ENCODE measurements around the gene ANKRD44.

Gene ANKRD44

DNA sequence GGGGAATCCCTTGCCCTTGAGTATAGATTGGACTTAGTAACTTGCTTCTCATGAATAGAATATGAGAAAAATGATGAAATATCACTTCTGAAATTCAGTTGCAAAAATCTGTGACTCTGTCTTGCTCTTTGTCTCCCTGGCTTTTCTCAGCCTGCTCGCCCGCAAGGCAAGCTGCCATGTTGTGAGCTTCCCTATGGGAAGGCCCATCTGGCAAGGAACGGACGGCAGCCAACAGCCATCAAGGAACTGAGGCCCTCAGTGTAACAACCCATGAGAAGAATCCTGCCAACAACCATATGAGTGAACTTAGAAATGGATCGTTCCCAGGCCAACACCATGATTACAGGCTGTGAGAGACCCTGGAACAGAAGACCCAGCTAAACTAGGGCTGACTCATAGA lies 325.7 kb downstream of the ANKRD44 start:
- no peak for TF ChIP-seq CTCF (IDR thresholded peaks at IDR 0.05; ENCODE audit: low read depth, low read length, missing control alignments)
- no peaks in the 10 kb centered on the region for H3K36me3 ChIP-seq (replicated peaks)
- no peak overlapping the region for H3K27ac ChIP-seq
- no peak for DNase-seq
- H3K4me3 ChIP-seq (ENCODE audit: low read depth, low read length): no peak overlapping the region
- in situ Hi-C loops (cut with HindIII; ENCODE audit: low pct_ligation_motif_present, low sequenced_read_pairs): no loop called here
- H3K27me3 ChIP-seq (replicated peaks): no peaks in the 10 kb centered on the region

GRCh38 chr2:196983934-196984333 lies 326.6 kb downstream of the ANKRD44 start:
- DNase-seq: no peak
- H3K27ac ChIP-seq: no peak overlapping the region
- no peak for TF ChIP-seq CTCF (IDR thresholded peaks at IDR 0.05; ENCODE audit: low read depth, low read length, missing control alignments)
- no peak overlapping the region for H3K4me3 ChIP-seq (ENCODE audit: low read depth, low read length)
- H3K36me3 ChIP-seq (replicated peaks): no peaks in the 10 kb centered on the region
- in situ Hi-C loops (cut with HindIII; ENCODE audit: low pct_ligation_motif_present, low sequenced_read_pairs): no loop called here
- H3K27me3 ChIP-seq (replicated peaks): no peaks in the 10 kb centered on the region

DNA sequence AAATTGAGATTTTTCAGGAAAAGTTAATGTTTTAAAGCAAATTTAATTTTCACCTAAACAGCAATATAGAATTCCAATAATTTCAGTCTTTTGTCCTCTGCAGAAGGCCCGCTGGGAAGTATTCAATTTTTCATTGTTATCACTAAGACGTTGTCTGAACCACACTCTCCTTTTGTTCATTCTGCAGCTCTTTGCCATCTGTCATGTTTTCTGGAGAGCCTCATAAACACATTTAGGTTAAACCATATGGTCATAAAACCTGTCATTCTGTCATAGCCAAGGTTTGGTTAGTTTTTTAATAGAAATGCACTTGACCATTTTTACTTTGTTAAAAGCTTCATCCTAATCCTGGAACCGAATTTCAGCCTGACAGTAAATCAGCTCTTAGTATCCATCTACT lies 330.1 kb downstream of the ANKRD44 start:
- H3K36me3 ChIP-seq (replicated peaks): no peaks in the 10 kb centered on the region
- no peak overlapping the region for H3K27ac ChIP-seq
- no peak for TF ChIP-seq CTCF (IDR thresholded peaks at IDR 0.05; ENCODE audit: low read depth, low read length, missing control alignments)
- no peaks in the 10 kb centered on the region for H3K27me3 ChIP-seq (replicated peaks)
- no peak overlapping the region for H3K4me3 ChIP-seq (ENCODE audit: low read depth, low read length)
- no peak for DNase-seq
- in situ Hi-C loops (cut with HindIII; ENCODE audit: low pct_ligation_motif_present, low sequenced_read_pairs): no loop called here

DNA sequence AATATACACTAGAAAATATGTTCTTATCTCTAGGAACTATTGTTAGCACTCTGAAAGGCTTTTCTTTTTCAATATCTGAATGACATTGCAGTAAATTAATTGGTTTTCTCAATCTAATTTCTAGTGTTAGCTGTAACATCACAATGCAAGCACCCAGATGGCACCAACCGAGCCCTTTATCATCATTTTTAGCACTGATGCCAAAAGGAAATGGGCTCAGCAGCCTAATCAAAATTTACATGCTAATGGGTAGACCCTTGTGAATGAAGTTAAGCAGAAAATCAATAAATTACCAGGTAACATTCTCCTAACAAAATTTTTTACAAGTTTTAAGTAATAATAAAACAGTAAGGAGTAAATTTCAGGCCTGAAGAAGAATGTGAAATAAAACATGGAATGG lies 330.6 kb downstream of the ANKRD44 start:
- in situ Hi-C loops (cut with HindIII; ENCODE audit: low pct_ligation_motif_present, low sequenced_read_pairs): no loop called here

GRCh38 chr2:196977507-196977906 lies 333.1 kb downstream of the ANKRD44 start:
- H3K4me3 ChIP-seq (ENCODE audit: low read depth, low read length): no peak overlapping the region
- DNase-seq: no peak
- in situ Hi-C loops (cut with HindIII; ENCODE audit: low pct_ligation_motif_present, low sequenced_read_pairs): no loop called here
- no peak overlapping the region for H3K27ac ChIP-seq
- no peaks in the 10 kb centered on the region for H3K27me3 ChIP-seq (replicated peaks)
- no peak for TF ChIP-seq CTCF (IDR thresholded peaks at IDR 0.05; ENCODE audit: low read depth, low read length, missing control alignments)
- H3K36me3 ChIP-seq (replicated peaks): no peaks in the 10 kb centered on the region

More for the DNA sequence above, 330.6 kb downstream of the ANKRD44 start:
- DNase-seq: no peak
- TF ChIP-seq CTCF (IDR thresholded peaks at IDR 0.05; ENCODE audit: low read depth, low read length, missing control alignments): no peak
- no peaks in the 10 kb centered on the region for H3K36me3 ChIP-seq (replicated peaks)
- no peak overlapping the region for H3K27ac ChIP-seq
- H3K27me3 ChIP-seq (replicated peaks): no peaks in the 10 kb centered on the region
- H3K4me3 ChIP-seq (ENCODE audit: low read depth, low read length): no peak overlapping the region

GRCh38 chr2:196974970-196975369 lies 335.6 kb downstream of the ANKRD44 start:
- no peak overlapping the region for H3K27ac ChIP-seq
- in situ Hi-C loops (cut with HindIII; ENCODE audit: low pct_ligation_motif_present, low sequenced_read_pairs): no loop called here
- no peak overlapping the region for H3K4me3 ChIP-seq (ENCODE audit: low read depth, low read length)
- no peak for DNase-seq
- TF ChIP-seq CTCF (IDR thresholded peaks at IDR 0.05; ENCODE audit: low read depth, low read length, missing control alignments): no peak
- H3K27me3 ChIP-seq (replicated peaks): no peaks in the 10 kb centered on the region
- H3K36me3 ChIP-seq (replicated peaks): no peaks in the 10 kb centered on the region

Measured in brain microvascular endothelial cell (primary cell).